GM12878 (cell line): ENCODE measurements around the gene FAM53B. TPM values are rescaled to one million over a fixed set of nuclear protein-coding genes. Genes with fewer than 3 reads are reported as not detected.

ENCODE experiments used
- ATAC-seq: fragments of 200-7000 bp; cut with Tn5 transposase; 3 replicates; pipeline ENCODE4 v1.9.1; 2020; ENCODE audit warnings: mild to moderate bottlenecking, moderate library complexity
- BruUV-seq: library from RNA; stranded (reverse); fragments of 400-500 nt; replicated peaks from 2 replicates; lab custom pipeline; 2021; lab: Mats Ljungman, UMichigan
- CTCF ChIA-PET: fragments of 300-600 bp; sonication (Branson Sonifier 250); formaldehyde crosslinking; extraction: SDS; loops from one replicate; lab custom pipeline; 2021; ENCODE audit warnings: inconsistent platforms; lab: Yijun Ruan, JAX
- POLR2A ChIA-PET: fragments of 350-600 bp; formaldehyde crosslinking; extraction: SDS; loops from one replicate; lab custom pipeline; 2021; ENCODE audit warnings: inconsistent platforms; lab: Charles Lee
- RAD21 ChIA-PET: fragments of 300-600 bp; sonication (Branson Sonifier 250); formaldehyde crosslinking; loops from one replicate; lab custom pipeline; 2023; ENCODE audit warnings: antibody characterized with exemption; ENCODE audit not compliant: unreplicated experiment; lab: Charles Lee
- SMC1A ChIA-PET: fragments of 300-600 bp; sonication (Branson Sonifier 250); formaldehyde crosslinking; loops from one replicate; lab custom pipeline; 2023; ENCODE audit not compliant: unreplicated experiment, uncharacterized antibody; lab: Charles Lee
- DNase-seq: peaks from one replicate; pipeline ENCODE4 v3.0.0-alpha.2; 2011; ENCODE audit warnings: low read depth, low spot score
- FAIRE-seq: peaks from 3 replicates; lab custom pipeline; 2011; peaks lifted over from hg19 to GRCh38; lab: Jason Lieb, UNC
- H2AFZ ChIP-seq: 2 replicates; pipeline ENCODE4 v1.6.0; 2011; ENCODE audit warnings: low read depth, low read length, control low read depth; ENCODE audit not compliant: control insufficient read depth
- H3K27ac ChIP-seq: 2 replicates; pipeline ENCODE4 v1.5.1; 2011; ENCODE audit warnings: control low read depth; ENCODE audit not compliant: control insufficient read depth, insufficient read depth
- H3K27me3 ChIP-seq, 2 experiments: replicated peaks in 1 of 2; 2 replicates each; pipeline versions ENCODE4 v1.6.0 to v1.6.1; 2011; ENCODE audit warnings: low read length in 1 of 2; ENCODE audit not compliant: control insufficient read depth in 2 of 2, insufficient read depth in 2 of 2
- H3K36me3 ChIP-seq, 2 experiments: 2 replicates each; pipeline ENCODE4 v1.5.1; 2011; ENCODE audit warnings: low read length in 1 of 2; ENCODE audit not compliant: control insufficient read depth in 2 of 2, insufficient read depth in 2 of 2
- H3K4me1 ChIP-seq: 2 replicates; pipeline ENCODE4 v1.6.1; 2011; ENCODE audit warnings: mild to moderate bottlenecking, low read length, moderate library complexity, mixed read lengths; ENCODE audit not compliant: control insufficient read depth, insufficient read depth
- H3K4me2 ChIP-seq: 2 replicates; pipeline ENCODE4 v1.6.0; 2011; ENCODE audit warnings: control low read depth; ENCODE audit not compliant: control insufficient read depth, insufficient read depth
- H3K4me3 ChIP-seq: fragments of 200-600 bp; sonication (generic); 2 replicates; pipeline ENCODE4 v1.5.1; 2016
- H3K79me2 ChIP-seq: 2 replicates; pipeline ENCODE4 v1.6.0; 2011; ENCODE audit warnings: low read length; ENCODE audit not compliant: control insufficient read depth, insufficient read depth
- H3K9ac ChIP-seq: 2 replicates; pipeline ENCODE4 v1.8.0; 2011; ENCODE audit warnings: low read length, control low read depth, mixed read lengths; ENCODE audit not compliant: control insufficient read depth, insufficient read depth
- H3K9me3 ChIP-seq: replicated peaks from 3 replicates; pipeline ENCODE4 v1.5.1; 2011; ENCODE audit warnings: mild to moderate bottlenecking, low read length; ENCODE audit not compliant: control insufficient read depth, insufficient read depth
- H4K20me1 ChIP-seq: 2 replicates; pipeline ENCODE4 v1.6.0; 2011; ENCODE audit not compliant: control insufficient read depth, insufficient read depth
- BRCA1 ChIP-seq: IDR thresholded peaks from 2 replicates; pipeline ENCODE4 v1.6.1; 2011; ENCODE audit warnings: low read depth, low read length, improper control_type of control experiment
- KDM1A ChIP-seq: fragments of 200-600 bp; sonication (generic); IDR thresholded peaks from 2 replicates; pipeline ENCODE4 v1.6.1; 2016; ENCODE audit warnings: borderline replicate concordance
- KLF5 ChIP-seq: fragments of 450-650 bp; IDR thresholded peaks from 2 replicates; pipeline ENCODE4 v1.6.1; 2014; ENCODE audit warnings: mild to moderate bottlenecking; ENCODE audit not compliant: partially characterized antibody
- MEF2A ChIP-seq: IDR thresholded peaks from 2 replicates; pipeline ENCODE4 v1.6.1; 2011; ENCODE audit warnings: low read depth, mild to moderate bottlenecking, low read length, moderate library complexity; ENCODE audit not compliant: insufficient read depth
- NR2C2 ChIP-seq: IDR thresholded peaks from 2 replicates; pipeline ENCODE4 v1.6.1; 2011; ENCODE audit warnings: borderline replicate concordance, low read depth; ENCODE audit not compliant: control insufficient read depth, insufficient read length
- RELA ChIP-seq: fragments of 450-650 bp; IDR thresholded peaks from 2 replicates; pipeline ENCODE4 v1.8.0; 2014; ENCODE audit warnings: borderline replicate concordance; ENCODE audit not compliant: partially characterized antibody
- SPI1 ChIP-seq: IDR thresholded peaks from 2 replicates; pipeline ENCODE4 v1.6.1; 2011; ENCODE audit warnings: low read depth, mild to moderate bottlenecking, low read length, moderate library complexity, borderline replicate concordance; ENCODE audit not compliant: insufficient read depth
- SUPT20H ChIP-seq: IDR thresholded peaks from 2 replicates; pipeline ENCODE4 v1.6.1; 2011; ENCODE audit warnings: low read depth, mild to moderate bottlenecking, low read length, moderate library complexity, borderline replicate concordance; ENCODE audit not compliant: control insufficient read depth
- TAF1 ChIP-seq: IDR thresholded peaks from 2 replicates; pipeline ENCODE4 v1.6.1; 2011; ENCODE audit warnings: mild to moderate bottlenecking, low read depth, low read length, borderline replicate concordance
- TARDBP ChIP-seq: IDR thresholded peaks from 2 replicates; pipeline ENCODE4 v1.6.1; 2016; ENCODE audit warnings: borderline replicate concordance
- ZBTB11 ChIP-seq: fragments of 450-650 bp; formaldehyde crosslinking; IDR thresholded peaks from 2 replicates; pipeline ENCODE4 v1.5.0; 2022; ENCODE audit warnings: mild to moderate bottlenecking, missing genetic modification characterization
- ZZZ3 ChIP-seq: IDR thresholded peaks from 2 replicates; pipeline ENCODE4 v1.6.1; 2011; ENCODE audit warnings: low read depth; ENCODE audit not compliant: control insufficient read depth, insufficient read length
- WGBS: methylation state at CpG from one replicate; pipeline ENCODE4 v1.1.6; 2016; ENCODE audit warnings: low lambda C conversion rate; ENCODE audit not compliant: insufficient replicate concordance, insufficient coverage; ENCODE audit errors: missing lambda C conversion rate; 5-methylcytosine and 5-hydroxymethylcytosine counted together
- in situ Hi-C: fragments of 300-500 bp; cut with MboI; formaldehyde crosslinking; loops from 9 replicates; pipeline ENCODE4 v1.14.3; 2018; ENCODE audit warnings: mixed read lengths
- intact Hi-C: fragments of 100-400 bp; cut with micrococcal nuclease; formaldehyde crosslinking; loops from one replicate; pipeline ENCODE4 v1.14.2; 2022; ENCODE audit not compliant: unreplicated experiment
- polyA plus RNA-seq, 11 experiments: library from polyadenylated mRNA; depleted of rRNA in 4 of 11; unstranded in 6 of 11; stranded (reverse) in 5 of 11; fragments of >200 nt; fragmentation: Nextera tagmentation in 4 of 11; fragmentation: Illumina TruSeq in 1 of 11; extraction: Ambion mirVana in 4 of 11; extraction: Trizol in 1 of 11; gene quantifications; 1 replicate in 1 of 11; 2 replicates in 10 of 11; pipeline versions ENCODE4 v1.2.1 to v1.2.3, GENCODE V29; 2011 to 2016; ENCODE audit warnings: inconsistent platforms in 2 of 11, missing spikeins in 2 of 11, low read depth in 1 of 11
- total RNA-seq, 4 experiments: library from RNA; depleted of rRNA in 3 of 4; stranded (reverse); fragments of >200 nt in 3 of 4; fragmentation: Illumina TruSeq in 1 of 4; extraction: Trizol in 1 of 4; gene quantifications; 2 replicates each; pipeline versions ENCODE4 v1.2.1 to v1.2.3, GENCODE V29; 2013 to 2021
- TF ChIP-seq, protein P1 (sequence below): fragments of 450-650 bp; IDR thresholded peaks from 2 replicates; pipeline ENCODE4 v1.6.1; 2017; ENCODE audit warnings: mild to moderate bottlenecking, moderate library complexity

FAM53B gene
- total and polyA plus RNA-seq, 10 of the 15 experiments (the other 5 are each of a cell fraction or from before 2014, with no cell fraction given): 0.05 to 26.3 (median 8.1) TPM

- TF ChIP-seq MEF2A: no peak
- no peak for TF ChIP-seq KLF5
- no peak for TF ChIP-seq SPI1
- no peak for TF ChIP-seq ZBTB11 (CRISPR knock-in tag)
- TF ChIP-seq TARDBP: no peak
- TF ChIP-seq TAF1: no peak
- no peak for TF ChIP-seq BRCA1
- TF ChIP-seq RELA: no peak
- TF ChIP-seq NR2C2: no peak
- no peak for TF ChIP-seq ZZZ3
- TF ChIP-seq, protein P1, sequence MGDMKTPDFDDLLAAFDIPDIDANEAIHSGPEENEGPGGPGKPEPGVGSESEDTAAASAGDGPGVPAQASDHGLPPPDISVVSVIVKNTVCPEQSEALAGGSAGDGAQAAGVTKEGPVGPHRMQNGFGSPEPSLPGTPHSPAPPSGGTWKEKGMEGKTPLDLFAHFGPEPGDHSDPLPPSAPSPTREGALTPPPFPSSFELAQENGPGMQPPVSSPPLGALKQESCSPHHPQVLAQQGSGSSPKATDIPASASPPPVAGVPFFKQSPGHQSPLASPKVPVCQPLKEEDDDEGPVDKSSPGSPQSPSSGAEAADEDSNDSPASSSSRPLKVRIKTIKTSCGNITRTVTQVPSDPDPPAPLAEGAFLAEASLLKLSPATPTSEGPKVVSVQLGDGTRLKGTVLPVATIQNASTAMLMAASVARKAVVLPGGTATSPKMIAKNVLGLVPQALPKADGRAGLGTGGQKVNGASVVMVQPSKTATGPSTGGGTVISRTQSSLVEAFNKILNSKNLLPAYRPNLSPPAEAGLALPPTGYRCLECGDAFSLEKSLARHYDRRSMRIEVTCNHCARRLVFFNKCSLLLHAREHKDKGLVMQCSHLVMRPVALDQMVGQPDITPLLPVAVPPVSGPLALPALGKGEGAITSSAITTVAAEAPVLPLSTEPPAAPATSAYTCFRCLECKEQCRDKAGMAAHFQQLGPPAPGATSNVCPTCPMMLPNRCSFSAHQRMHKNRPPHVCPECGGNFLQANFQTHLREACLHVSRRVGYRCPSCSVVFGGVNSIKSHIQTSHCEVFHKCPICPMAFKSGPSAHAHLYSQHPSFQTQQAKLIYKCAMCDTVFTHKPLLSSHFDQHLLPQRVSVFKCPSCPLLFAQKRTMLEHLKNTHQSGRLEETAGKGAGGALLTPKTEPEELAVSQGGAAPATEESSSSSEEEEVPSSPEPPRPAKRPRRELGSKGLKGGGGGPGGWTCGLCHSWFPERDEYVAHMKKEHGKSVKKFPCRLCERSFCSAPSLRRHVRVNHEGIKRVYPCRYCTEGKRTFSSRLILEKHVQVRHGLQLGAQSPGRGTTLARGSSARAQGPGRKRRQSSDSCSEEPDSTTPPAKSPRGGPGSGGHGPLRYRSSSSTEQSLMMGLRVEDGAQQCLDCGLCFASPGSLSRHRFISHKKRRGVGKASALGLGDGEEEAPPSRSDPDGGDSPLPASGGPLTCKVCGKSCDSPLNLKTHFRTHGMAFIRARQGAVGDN: no peak
- TF ChIP-seq SUPT20H: no peak
- no peak for TF ChIP-seq KDM1A
- ChIA-PET SMC1A (interaction anchor here (1.1 to 1.6 kb wide), 2 partner anchors 35 to 131 kb away, joined by 3 read pairs; no protein-coding TSS in a partner anchor), RAD21 (interaction anchor here (3.7 kb wide), 1 partner anchor 155 kb away, joined by 10 read pairs; no protein-coding TSS in a partner anchor), POLR2A (no interaction called here), CTCF (interaction anchor here (0.6 kb wide), 1 partner anchor 203 kb away, joined by 3 read pairs; no protein-coding TSS in a partner anchor)
- Histone ChIP-seq H3K36me3 (no peaks in the 10 kb centered on the region), H3K27me3 (no peaks in the 10 kb centered on the region), H3K9me3 (no peaks in the 10 kb centered on the region), H3K79me2 (no peaks in the 10 kb centered on the region), H4K20me1 (no peaks in the 10 kb centered on the region), H3K4me3 (no peak overlapping the region), H3K27ac (no peak overlapping the region), H3K4me1 (peaks cover 10% of the 10 kb centered on the region), H3K4me2 (no peak overlapping the region), H2AFZ (no peak overlapping the region), H3K9ac (no peak overlapping the region)
- DNase-seq (no peak), ATAC-seq (no peak), FAIRE-seq (no peak)
- no TSS peak for BruUV-seq
- in situ Hi-C loops (no loop called here), intact Hi-C loops (no loop called here)
- WGBS: 74% methylated on average over 3 of the region's 3 CpGs
These were observed 158.0 kb downstream of the FAM53B start for GRCh38 chr10:124586142-124586541.
